ENCODE results near the gene KLHDC9. TPM values are rescaled to one million over a fixed set of nuclear protein-coding genes. Genes with fewer than 3 reads are reported as not detected.
A peak's percentile ranks its signal among the peaks of the same experiment; 100 is the strongest.

KLHDC9 gene
- total and polyA plus RNA-seq, 7 donors: 0.34 to 5.9 (median 2.7) TPM

DNA sequence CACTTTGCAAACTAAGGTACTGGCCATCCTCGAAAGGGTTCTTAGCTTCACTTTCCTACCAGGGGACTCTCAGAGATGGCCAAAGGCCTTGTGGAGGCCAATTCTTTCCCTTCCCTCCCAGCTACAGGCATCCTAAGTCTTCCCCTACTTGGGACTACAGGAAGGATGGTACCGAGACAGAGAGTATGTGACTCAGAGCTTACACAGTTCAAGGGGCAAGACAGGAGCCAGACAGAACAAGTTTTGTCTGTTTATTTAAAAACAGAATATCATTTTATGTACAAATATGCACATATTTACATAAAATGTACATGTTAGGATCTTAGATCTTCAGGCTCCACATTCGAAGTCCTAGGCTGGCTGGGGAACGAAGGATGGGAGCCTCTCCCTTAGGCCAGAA lies 27.4 kb upstream of the KLHDC9 start:
- Histone ChIP-seq H3K4me1 (no peaks in the 10 kb centered on the region), H3K36me3 (ENCODE audit: insufficient read depth in 1 of 2, low read depth in 1 of 2) (no peaks in the 10 kb centered on the region), H3K27me3 (ENCODE audit: insufficient read depth in 3 of 3, low read length in 2 of 3) (peaks cover 0 to 5% (median 0%) of the 10 kb centered on the region in 3 donors), H3K9me3 (no peaks in the 10 kb centered on the region), H3K4me3 (no peak overlapping the region), H3K27ac (no peak overlapping the region)
- DNase-seq: no peak
- intact Hi-C loops (cut with DNase I): loop anchor here in 1 of 2 donors (5.0 kb wide), 1 partner anchor 67 kb away; no protein-coding TSS in a partner anchor
- WGBS, 3 donors: 91 to 95% (median 95%) methylated on average over 4 of the region's 4 CpGs
- TF ChIP-seq, protein P1, sequence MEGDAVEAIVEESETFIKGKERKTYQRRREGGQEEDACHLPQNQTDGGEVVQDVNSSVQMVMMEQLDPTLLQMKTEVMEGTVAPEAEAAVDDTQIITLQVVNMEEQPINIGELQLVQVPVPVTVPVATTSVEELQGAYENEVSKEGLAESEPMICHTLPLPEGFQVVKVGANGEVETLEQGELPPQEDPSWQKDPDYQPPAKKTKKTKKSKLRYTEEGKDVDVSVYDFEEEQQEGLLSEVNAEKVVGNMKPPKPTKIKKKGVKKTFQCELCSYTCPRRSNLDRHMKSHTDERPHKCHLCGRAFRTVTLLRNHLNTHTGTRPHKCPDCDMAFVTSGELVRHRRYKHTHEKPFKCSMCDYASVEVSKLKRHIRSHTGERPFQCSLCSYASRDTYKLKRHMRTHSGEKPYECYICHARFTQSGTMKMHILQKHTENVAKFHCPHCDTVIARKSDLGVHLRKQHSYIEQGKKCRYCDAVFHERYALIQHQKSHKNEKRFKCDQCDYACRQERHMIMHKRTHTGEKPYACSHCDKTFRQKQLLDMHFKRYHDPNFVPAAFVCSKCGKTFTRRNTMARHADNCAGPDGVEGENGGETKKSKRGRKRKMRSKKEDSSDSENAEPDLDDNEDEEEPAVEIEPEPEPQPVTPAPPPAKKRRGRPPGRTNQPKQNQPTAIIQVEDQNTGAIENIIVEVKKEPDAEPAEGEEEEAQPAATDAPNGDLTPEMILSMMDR (IDR thresholded peaks at IDR 0.05): no peak
- ATAC-seq: no peak

DNA sequence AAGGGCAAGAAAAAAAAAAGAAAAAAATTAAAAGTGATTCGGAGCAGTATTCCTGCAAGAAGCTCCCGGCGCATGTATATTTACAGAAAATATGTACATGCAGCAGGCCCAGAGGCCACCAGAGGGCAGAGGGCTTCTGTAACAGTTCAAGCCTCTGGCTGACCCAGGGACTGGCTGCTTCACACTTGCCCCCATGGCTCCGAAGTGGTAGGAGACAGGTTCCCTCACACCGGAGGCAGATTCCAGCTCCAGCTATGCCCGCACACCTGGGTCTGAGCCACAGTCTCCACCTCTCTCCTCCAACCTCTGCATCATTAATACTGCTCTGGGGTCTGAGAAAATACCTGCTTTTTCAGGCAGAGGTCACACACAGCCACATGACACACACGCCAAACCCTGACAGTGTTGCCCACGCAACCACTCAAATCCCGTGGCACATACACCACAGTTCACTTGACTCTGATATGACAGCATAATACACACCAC lies 26.2 kb upstream of the KLHDC9 start:
- H3K27me3 ChIP-seq (ENCODE audit: insufficient read depth in 3 of 3, low read length in 2 of 3): no peaks in the 10 kb centered on the region
- 64 to 70% (median 69%) methylated on average over 9 of the region's 9 CpGs for WGBS, 3 donors
- H3K4me1 ChIP-seq: no peaks in the 10 kb centered on the region
- peak; percentile 59 to 72 for DNase-seq
- no peaks in the 10 kb centered on the region for H3K9me3 ChIP-seq
- peak; percentile 33 to 67 (median 55) for ATAC-seq
- H3K27ac ChIP-seq: no peak overlapping the region
- H3K4me3 ChIP-seq: no peak overlapping the region
- TF ChIP-seq, protein P1 (IDR thresholded peaks at IDR 0.05): peak; percentile 44
- intact Hi-C loops (cut with DNase I): loop anchor here in 1 of 2 donors (5.0 kb wide), 1 partner anchor 65 kb away; no protein-coding TSS in a partner anchor
- H3K36me3 ChIP-seq (ENCODE audit: insufficient read depth in 1 of 2, low read depth in 1 of 2): no peaks in the 10 kb centered on the region

DNA sequence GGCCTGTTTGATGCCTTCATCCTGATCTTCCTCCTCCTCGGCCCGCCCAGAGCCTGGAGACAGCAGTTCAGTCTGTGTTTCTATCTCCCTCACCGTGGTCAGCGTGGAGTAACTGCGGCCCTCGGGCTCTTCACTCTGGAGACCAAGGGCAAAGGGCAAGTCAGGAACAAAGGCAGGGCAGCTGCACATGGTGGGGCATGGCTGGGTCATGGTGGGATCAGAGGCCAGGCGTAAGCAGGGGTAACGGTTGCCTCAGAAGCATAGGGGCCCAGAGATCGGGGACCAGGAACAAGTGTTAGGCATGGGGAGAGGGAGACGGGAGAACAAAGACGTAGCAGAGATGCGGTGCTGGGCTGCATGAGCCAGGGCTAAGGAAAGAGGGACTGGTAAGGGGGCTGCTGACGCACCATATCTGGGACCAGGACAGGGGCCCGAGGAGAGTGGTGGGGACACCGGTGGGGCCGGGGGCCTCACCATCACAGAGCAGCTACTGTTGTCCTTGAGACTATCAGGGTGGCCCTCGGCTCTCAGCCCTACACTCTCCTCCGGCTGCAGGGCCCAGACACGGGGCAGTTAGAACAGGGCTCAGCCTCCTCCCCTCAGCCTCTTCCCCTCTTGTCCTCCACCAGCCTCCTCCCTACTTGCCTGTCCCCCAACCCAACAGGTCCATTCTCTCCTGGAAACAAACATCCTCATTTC lies 25.3 kb upstream of the KLHDC9 start:
- H3K4me3 ChIP-seq: no peak overlapping the region
- intact Hi-C loops (cut with DNase I): loop anchor here in 1 of 2 donors (5.0 kb wide), 1 partner anchor 64 kb away; no protein-coding TSS in a partner anchor
- no peak overlapping the region for H3K27ac ChIP-seq
- ATAC-seq (no peak), DNase-seq (no peak)
- H3K27me3 ChIP-seq (ENCODE audit: insufficient read depth in 3 of 3, low read length in 2 of 3): no peaks in the 10 kb centered on the region
- H3K4me1 ChIP-seq: no peaks in the 10 kb centered on the region
- H3K36me3 ChIP-seq (ENCODE audit: insufficient read depth in 1 of 2, low read depth in 1 of 2): no peaks in the 10 kb centered on the region
- WGBS, 3 donors: 87 to 92% (median 92%) methylated on average over 19 of the region's 19 CpGs
- TF ChIP-seq, protein P1 (IDR thresholded peaks at IDR 0.05): no peak
- H3K9me3 ChIP-seq: no peaks in the 10 kb centered on the region

DNA sequence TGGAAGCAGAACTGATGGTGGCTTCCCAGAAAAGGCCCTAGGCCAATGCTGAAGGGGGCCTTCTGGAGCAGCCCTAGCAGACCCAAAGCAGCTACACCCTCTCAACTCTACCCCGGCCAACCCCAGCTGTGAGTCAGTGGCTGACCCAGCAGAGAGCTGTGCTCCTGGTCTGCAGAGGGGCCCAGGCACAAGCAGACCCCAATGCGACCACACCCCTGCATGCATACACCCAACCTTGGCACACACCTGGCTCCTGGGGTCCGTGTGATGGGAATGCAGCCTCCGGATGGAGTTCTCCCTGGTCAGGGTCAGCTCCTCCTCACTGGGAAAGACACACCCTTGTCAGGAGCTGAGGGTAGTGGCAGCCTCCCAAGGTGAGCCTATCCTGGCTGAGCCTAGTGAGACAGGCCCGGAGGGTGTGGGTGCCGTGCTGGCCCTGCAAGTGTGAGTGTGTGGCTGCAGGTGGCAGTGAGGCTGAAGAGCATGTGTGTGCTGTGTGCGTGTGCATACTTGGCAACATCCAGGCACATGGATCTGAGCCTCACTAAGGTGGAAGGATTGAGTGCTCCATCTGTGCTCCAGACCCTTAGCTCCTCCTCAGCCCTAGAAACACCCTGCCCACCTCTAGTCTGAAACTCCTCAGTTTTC lies 24.6 kb upstream of the KLHDC9 start:
- 67 to 71% (median 69%) methylated on average over 7 of the region's 7 CpGs for WGBS, 3 donors
- H3K4me1 ChIP-seq: no peaks in the 10 kb centered on the region
- ATAC-seq (no peak), DNase-seq (no peak)
- H3K27me3 ChIP-seq (ENCODE audit: insufficient read depth in 3 of 3, low read length in 2 of 3): no peaks in the 10 kb centered on the region
- no peak overlapping the region for H3K4me3 ChIP-seq
- H3K27ac ChIP-seq: no peak overlapping the region
- TF ChIP-seq, protein P1 (IDR thresholded peaks at IDR 0.05): no peak
- no peaks in the 10 kb centered on the region for H3K36me3 ChIP-seq (ENCODE audit: insufficient read depth in 1 of 2, low read depth in 1 of 2)
- intact Hi-C loops (cut with DNase I): loop anchor here in 1 of 2 donors (5.0 kb wide), 1 partner anchor 64 kb away; no protein-coding TSS in a partner anchor
- no peaks in the 10 kb centered on the region for H3K9me3 ChIP-seq

Measured in psoas muscle (tissue), 8 donors.